Suprapubic skin (tissue), 4 donors: ENCODE measurements around the gene EXD3. TPM values are rescaled to one million over a fixed set of nuclear protein-coding genes. Genes with fewer than 3 reads are reported as not detected.

Experiments used
- DNase-seq, 2 donors: peaks; one replicate each; pipeline ENCODE4 v3.0.0-alpha.2; 2019; ENCODE audit warnings: low spot score in 2 of 2
- H3K27ac ChIP-seq: fragments of 200-600 bp; sonication (generic); one replicate; pipeline ENCODE4 v1.5.1; 2019
- H3K27me3 ChIP-seq: fragments of 200-600 bp; sonication (generic); one replicate; pipeline ENCODE4 v1.5.1; 2019
- H3K36me3 ChIP-seq: fragments of 200-600 bp; sonication (generic); one replicate; pipeline ENCODE4 v1.5.1; 2019
- H3K4me1 ChIP-seq: fragments of 200-600 bp; sonication (generic); one replicate; pipeline ENCODE4 v1.5.1; 2019
- H3K4me3 ChIP-seq: fragments of 200-600 bp; sonication (generic); one replicate; pipeline ENCODE4 v1.5.1; 2019; ENCODE audit warnings: mild to moderate bottlenecking
- H3K9me3 ChIP-seq: fragments of 200-600 bp; sonication (generic); one replicate; pipeline ENCODE4 v1.5.1; 2019
- EP300 ChIP-seq: sonication (generic); formaldehyde crosslinking; IDR thresholded peaks from one replicate; pipeline ENCODE4 v1.6.1; 2017; ENCODE audit warnings: antibody characterized with exemption
- POLR2A ChIP-seq, 2 donors: fragments of 450-650 bp; IDR thresholded peaks; one replicate each; pipeline ENCODE4 v1.6.1; 2017; ENCODE audit warnings: antibody characterized with exemption in 2 of 2, mild to moderate bottlenecking in 2 of 2, moderate library complexity in 2 of 2
- POLR2AphosphoS5 ChIP-seq, 3 donors: sonication (generic); formaldehyde crosslinking; IDR thresholded peaks; one replicate each; pipeline ENCODE4 v1.6.1; 2017; ENCODE audit warnings: antibody characterized with exemption in 3 of 3
- WGBS: methylation state at CpG from one replicate; pipeline ENCODE4 v1.1.5; 2018; 5-methylcytosine and 5-hydroxymethylcytosine counted together
- total RNA-seq, 4 donors: library from RNA; depleted of rRNA; stranded (reverse); fragments of >200 nt; gene quantifications; one replicate each; pipeline ENCODE4 v1.1.0, GENCODE V29; 2016
- TF ChIP-seq, protein P1 (sequence below), 2 donors: fragments of 200-600 bp in 1 of 2; fragments of 450-650 bp in 1 of 2; sonication (generic) in 1 of 2; IDR thresholded peaks; one replicate each; pipeline ENCODE4 v1.5.1; 2016 to 2019; ENCODE audit warnings: antibody characterized with exemption in 2 of 2, mild to moderate bottlenecking in 1 of 2, moderate library complexity in 1 of 2

Gene EXD3
- total RNA-seq, 4 donors from 2014 or later, result 7.3 to 54.0 (median 16.4) TPM

DNA sequence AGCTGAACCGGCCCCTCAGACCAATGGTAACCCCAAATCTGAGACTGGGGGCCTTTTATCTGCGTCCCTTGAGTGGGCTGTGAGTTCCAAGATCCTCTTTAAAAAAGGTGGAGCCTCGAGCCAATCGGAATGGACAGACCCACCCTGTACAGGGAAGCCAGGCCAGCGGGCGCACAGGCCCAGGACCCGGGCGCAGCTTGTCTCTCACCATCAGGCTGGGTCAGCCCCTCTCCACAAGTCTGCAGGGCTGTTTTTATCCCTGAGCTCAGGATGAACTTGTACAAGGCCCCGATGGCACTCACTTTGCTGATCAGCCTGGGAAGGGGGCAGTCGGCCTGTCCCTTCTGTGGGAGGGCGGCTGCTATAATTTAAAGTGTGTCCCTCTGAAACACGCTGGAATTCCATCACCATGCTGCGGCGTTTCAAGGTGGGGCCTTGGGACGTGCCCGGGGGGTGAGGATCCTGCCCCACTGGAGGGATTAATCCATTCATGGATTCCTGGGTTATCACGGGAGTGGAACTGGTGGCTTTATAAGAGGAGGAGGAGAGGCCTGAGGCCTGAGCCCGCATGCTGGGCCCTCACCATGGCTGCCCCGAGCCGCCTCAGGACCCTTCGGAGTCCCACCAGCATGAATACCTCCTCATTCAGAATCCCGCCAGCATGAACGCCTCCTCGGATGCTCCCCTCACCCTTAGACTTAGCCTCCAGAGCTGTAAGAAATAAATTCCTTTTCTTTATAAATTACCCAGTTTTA is 14.1 kb downstream of the EXD3 start:
- WGBS, result 92% methylated on average over 21 of the region's 24 CpGs
- H3K36me3 ChIP-seq, result no peaks in the 10 kb centered on the region

DNA sequence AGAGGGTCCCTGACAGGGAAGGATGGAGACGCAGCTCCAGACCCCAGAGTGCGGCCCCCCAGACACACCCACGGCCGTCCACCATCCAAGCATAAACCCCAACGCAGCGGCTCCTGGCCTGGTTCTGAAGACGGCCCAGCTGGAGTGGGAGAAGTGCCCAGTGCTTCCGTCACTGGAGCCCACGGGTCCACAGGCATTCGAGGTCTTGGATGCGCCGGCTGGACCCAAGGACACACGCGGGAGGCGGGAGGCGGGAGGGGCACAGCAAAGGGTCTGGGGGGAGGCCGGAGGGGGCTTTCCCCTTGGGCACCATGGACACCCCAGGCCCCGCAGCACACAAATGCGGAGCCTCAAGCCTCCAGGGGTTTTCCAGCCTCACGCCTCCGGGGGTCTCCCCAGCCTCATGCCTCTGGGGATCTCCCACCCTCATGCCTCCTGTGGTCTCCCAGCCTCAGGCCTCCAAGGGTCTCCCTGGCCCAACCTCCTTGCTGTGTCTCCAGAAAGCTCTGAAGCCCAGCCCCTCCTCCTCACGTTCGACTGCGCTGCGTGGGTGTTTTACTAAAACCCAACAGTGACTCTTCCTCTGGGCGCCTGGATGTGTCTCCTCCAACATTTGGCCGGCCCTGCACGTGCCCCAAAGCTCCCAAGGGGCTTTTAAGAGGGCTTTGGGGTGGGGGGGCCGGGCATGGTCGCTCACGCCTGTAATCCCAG is 15.2 kb downstream of the EXD3 start:
- Histone ChIP-seq H3K27ac (no peak overlapping the region), H3K9me3 (no peaks in the 10 kb centered on the region), H3K4me3 (peak overlapping the region; percentile 39), H3K36me3 (no peaks in the 10 kb centered on the region), H3K27me3 (no peaks in the 10 kb centered on the region), H3K4me1 (peaks cover 37% of the 10 kb centered on the region)
- 67% methylated on average over 30 of the region's 31 CpGs for WGBS
- TF ChIP-seq POLR2A (IDR thresholded peaks at IDR 0.05) (no peak), POLR2AphosphoS5 (IDR thresholded peaks at IDR 0.05) (no peak), EP300 (no peak)
- TF ChIP-seq, protein P1, sequence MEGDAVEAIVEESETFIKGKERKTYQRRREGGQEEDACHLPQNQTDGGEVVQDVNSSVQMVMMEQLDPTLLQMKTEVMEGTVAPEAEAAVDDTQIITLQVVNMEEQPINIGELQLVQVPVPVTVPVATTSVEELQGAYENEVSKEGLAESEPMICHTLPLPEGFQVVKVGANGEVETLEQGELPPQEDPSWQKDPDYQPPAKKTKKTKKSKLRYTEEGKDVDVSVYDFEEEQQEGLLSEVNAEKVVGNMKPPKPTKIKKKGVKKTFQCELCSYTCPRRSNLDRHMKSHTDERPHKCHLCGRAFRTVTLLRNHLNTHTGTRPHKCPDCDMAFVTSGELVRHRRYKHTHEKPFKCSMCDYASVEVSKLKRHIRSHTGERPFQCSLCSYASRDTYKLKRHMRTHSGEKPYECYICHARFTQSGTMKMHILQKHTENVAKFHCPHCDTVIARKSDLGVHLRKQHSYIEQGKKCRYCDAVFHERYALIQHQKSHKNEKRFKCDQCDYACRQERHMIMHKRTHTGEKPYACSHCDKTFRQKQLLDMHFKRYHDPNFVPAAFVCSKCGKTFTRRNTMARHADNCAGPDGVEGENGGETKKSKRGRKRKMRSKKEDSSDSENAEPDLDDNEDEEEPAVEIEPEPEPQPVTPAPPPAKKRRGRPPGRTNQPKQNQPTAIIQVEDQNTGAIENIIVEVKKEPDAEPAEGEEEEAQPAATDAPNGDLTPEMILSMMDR (IDR thresholded peaks at IDR 0.05), result no peak
- DNase-seq, result no peak

More for the DNA sequence above, 14.1 kb downstream of the EXD3 start:
- TF ChIP-seq, protein P1 (IDR thresholded peaks at IDR 0.05), result no peak
- TF ChIP-seq POLR2A (IDR thresholded peaks at IDR 0.05) (no peak), POLR2AphosphoS5 (IDR thresholded peaks at IDR 0.05) (no peak), EP300 (no peak)
- no peaks in the 10 kb centered on the region for H3K9me3 ChIP-seq
- no peaks in the 10 kb centered on the region for H3K27me3 ChIP-seq
- H3K4me1 ChIP-seq, result peaks cover 38% of the 10 kb centered on the region
- no peak for DNase-seq
- H3K4me3 ChIP-seq, result no peak overlapping the region
- no peak overlapping the region for H3K27ac ChIP-seq

DNA sequence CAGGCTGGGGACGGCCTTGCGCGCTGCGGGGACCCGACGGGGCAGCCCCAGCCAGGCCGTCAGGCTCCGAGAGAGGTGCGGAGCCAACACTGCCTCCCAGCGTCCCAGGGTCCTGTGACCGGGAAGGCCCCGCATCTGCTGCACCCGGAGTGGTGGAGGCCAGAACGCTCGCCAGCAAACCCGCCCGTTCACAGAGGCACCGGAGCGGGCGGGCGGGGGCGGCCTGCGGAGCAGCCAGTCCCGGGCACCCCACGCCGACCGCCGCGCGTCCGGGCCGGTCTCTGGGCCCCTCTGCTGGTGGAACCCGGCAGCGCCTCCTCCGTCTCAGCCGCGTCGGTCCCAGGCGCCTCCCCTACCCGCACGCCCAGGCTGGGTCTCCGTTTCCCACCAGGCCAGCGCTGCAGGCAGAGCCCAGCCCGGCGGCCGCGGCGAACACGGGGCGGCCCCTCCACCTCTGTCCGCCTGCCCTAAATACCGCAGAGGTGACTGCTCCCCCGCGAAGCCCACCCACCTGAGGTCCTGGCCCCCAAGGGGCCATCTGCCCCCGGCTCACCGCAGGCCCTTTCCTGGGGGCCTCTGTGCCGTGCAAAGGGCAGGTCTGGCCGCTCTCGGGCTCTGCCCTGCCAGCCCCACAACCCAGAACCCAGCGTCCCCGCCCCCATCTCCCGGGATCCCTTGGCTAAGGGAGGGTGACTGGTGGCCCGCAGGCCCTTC is 15.9 kb downstream of the EXD3 start:
- Histone ChIP-seq H3K27me3 (no peaks in the 10 kb centered on the region), H3K36me3 (no peaks in the 10 kb centered on the region), H3K9me3 (no peaks in the 10 kb centered on the region), H3K4me1 (peaks cover 30% of the 10 kb centered on the region), H3K4me3 (peak overlapping the region; percentile 39), H3K27ac (no peak overlapping the region)
- TF ChIP-seq EP300, result no peak
- TF ChIP-seq, protein P1 (IDR thresholded peaks at IDR 0.05), result peak; percentile 63 to 88
- 31% methylated on average over 5 of the region's 63 CpGs for WGBS
- no peak for DNase-seq

DNA sequence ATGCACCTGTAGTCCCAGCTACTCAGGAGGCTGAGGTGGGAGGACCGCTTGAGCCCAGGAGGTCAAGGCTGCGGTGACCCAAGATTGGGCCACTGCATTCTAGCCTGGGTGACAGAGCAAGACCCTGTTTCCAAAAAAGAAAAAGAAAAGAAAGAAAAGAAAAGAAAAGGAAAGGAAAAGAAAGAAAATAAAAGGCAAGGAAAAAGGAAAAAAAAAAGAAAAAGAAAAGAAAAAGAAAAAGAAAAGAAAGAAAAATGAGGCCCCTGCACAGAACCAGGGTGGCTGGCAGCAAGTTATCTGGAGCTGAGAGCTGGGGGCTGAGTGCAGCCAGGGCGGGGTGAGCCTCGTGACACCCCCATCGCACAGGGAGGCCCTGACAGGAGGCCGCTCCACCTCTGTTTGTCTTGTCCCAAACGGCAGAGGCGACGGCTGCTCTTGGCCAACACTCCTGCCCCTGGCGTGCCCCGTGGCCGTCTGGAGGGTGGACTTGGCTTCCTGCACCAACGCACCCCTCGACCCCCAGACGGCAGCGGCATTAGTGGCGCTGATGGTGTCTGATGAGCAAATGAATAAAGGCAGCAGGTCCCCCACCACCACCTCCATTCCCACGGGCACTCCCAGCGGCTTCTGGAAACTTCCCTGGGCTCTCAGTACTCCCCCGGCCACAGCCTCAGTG is 16.7 kb downstream of the EXD3 start:
- H3K27me3 ChIP-seq, result no peaks in the 10 kb centered on the region
- no peaks in the 10 kb centered on the region for H3K9me3 ChIP-seq
- H3K4me3 ChIP-seq, result peak overlapping the region; percentile 39
- no peak for DNase-seq
- WGBS, result 48% methylated on average over 11 of the region's 20 CpGs
- H3K4me1 ChIP-seq, result peaks cover 24% of the 10 kb centered on the region
- no peak overlapping the region for H3K27ac ChIP-seq
- H3K36me3 ChIP-seq, result no peaks in the 10 kb centered on the region
- no peak for TF ChIP-seq EP300
- no peak for TF ChIP-seq POLR2A (IDR thresholded peaks at IDR 0.05)
- TF ChIP-seq, protein P1 (IDR thresholded peaks at IDR 0.05), result no peak
- no peak for TF ChIP-seq POLR2AphosphoS5 (IDR thresholded peaks at IDR 0.05)
